K562 (cell line): ENCODE results near the gene ACSF3. TPM values are rescaled to one million over a fixed set of nuclear protein-coding genes. Genes with fewer than 3 reads are reported as not detected.
A peak's percentile ranks its signal among the peaks of the same experiment; 100 is the strongest.

ENCODE experiments used
- ATAC-seq: fragments of 200-7000 bp; cut with Tn5 transposase; 3 replicates; pipeline ENCODE4 v1.9.1; 2020; ENCODE audit warnings: moderate library complexity
- BruUV-seq: library from RNA; stranded (reverse); fragments of 400-500 nt; replicated peaks from 2 replicates; lab custom pipeline; 2021; lab: Mats Ljungman, UMichigan
- CTCF ChIA-PET: fragments of 300-600 bp; formaldehyde crosslinking; extraction: SDS; loops from one replicate; lab custom pipeline; 2021; ENCODE audit warnings: low intra/inter-chr PET ratio; lab: Yijun Ruan, JAX
- POLR2A ChIA-PET: fragments of 300-600, 350-650 bp; sonication (Branson Sonifier 250); formaldehyde crosslinking; extraction: SDS; loops from one replicate; lab custom pipeline; 2021; ENCODE audit warnings: antibody characterized with exemption, inconsistent platforms; lab: Yijun Ruan, JAX
- DNase-seq, 4 experiments: peaks; one replicate each; pipeline versions ENCODE4 v3.0.0 to v3.0.0-alpha.2; 2011 to 2018; ENCODE audit warnings: low spot score in 3 of 4, mixed read lengths in 3 of 4; ENCODE audit errors: extremely low read depth in 1 of 4
- FAIRE-seq: peaks from 2 replicates; lab custom pipeline; 2011; peaks lifted over from hg19 to GRCh38; lab: Jason Lieb, UNC
- H2AFZ ChIP-seq: 2 replicates; pipeline ENCODE4 v1.6.0; 2011; ENCODE audit warnings: low read depth, low read length, control low read depth, inconsistent platforms
- H3K27ac ChIP-seq: fragments of 200-600 bp; 3 replicates; pipeline ENCODE4 v1.8.0; 2011; ENCODE audit warnings: low read depth, mild to moderate bottlenecking, control low read depth, inconsistent platforms, low read length, moderate library complexity, mixed read lengths; ENCODE audit errors: extremely low read depth
- H3K27me3 ChIP-seq, 2 experiments: fragments of 300-600 bp in 1 of 2; 2 replicates in 1 of 2; 3 replicates in 1 of 2; pipeline versions ENCODE4 v1.6.0 to v1.8.0; 2011; ENCODE audit warnings: inconsistent platforms in 2 of 2, low read length in 2 of 2, mild to moderate bottlenecking in 1 of 2, mixed read lengths in 1 of 2, moderate library complexity in 1 of 2; ENCODE audit not compliant: control insufficient read depth in 2 of 2, insufficient read depth in 2 of 2
- H3K36me3 ChIP-seq: fragments of 300-600 bp; 3 replicates; pipeline ENCODE4 v1.8.0; 2011; ENCODE audit warnings: mild to moderate bottlenecking, low read length, inconsistent platforms; ENCODE audit not compliant: control insufficient read depth, insufficient read depth
- H3K4me1 ChIP-seq, 2 experiments: fragments of 200-600 bp in 1 of 2; replicated peaks in 1 of 2; 2 replicates in 1 of 2; 3 replicates in 1 of 2; pipeline versions ENCODE4 v1.5.1 to v1.8.0; 2011; ENCODE audit warnings: inconsistent platforms in 2 of 2, low read length in 2 of 2, mild to moderate bottlenecking in 1 of 2, mixed read lengths in 1 of 2, moderate library complexity in 1 of 2; ENCODE audit not compliant: control insufficient read depth in 2 of 2, insufficient read depth in 2 of 2
- H3K4me2 ChIP-seq: 2 replicates; pipeline ENCODE4 v1.6.1; 2011; ENCODE audit warnings: low read length, control low read depth, inconsistent platforms, mixed read lengths; ENCODE audit not compliant: insufficient read depth
- H3K4me3 ChIP-seq: fragments of 200-600 bp; sonication (generic), shearing (Covaris generic); 2 replicates; pipeline ENCODE4 v1.5.1; 2016; ENCODE audit warnings: control low read depth, inconsistent platforms
- H3K79me2 ChIP-seq: fragments of 200-600 bp; 3 replicates; pipeline ENCODE4 v1.8.0; 2011; ENCODE audit warnings: low read length, inconsistent platforms; ENCODE audit not compliant: control insufficient read depth, insufficient read depth
- H3K9ac ChIP-seq, 2 experiments: 2 replicates each; pipeline versions ENCODE4 v1.6.0 to v1.6.1; 2011; ENCODE audit warnings: low read depth in 2 of 2, low read length in 2 of 2, control low read depth in 1 of 2, inconsistent platforms in 1 of 2, mild to moderate bottlenecking in 1 of 2, mixed read lengths in 1 of 2; ENCODE audit not compliant: insufficient read depth in 1 of 2
- H3K9me1 ChIP-seq: one replicate; pipeline ENCODE4 v1.6.0; 2011; ENCODE audit warnings: inconsistent platforms, mild to moderate bottlenecking, low read length, moderate library complexity; ENCODE audit not compliant: control insufficient read depth, insufficient read depth
- H3K9me3 ChIP-seq: replicated peaks from 2 replicates; pipeline ENCODE4 v1.5.1; 2011; ENCODE audit warnings: low read depth, low read length, inconsistent platforms; ENCODE audit not compliant: control insufficient read depth, insufficient read depth
- H4K20me1 ChIP-seq: replicated peaks from 2 replicates; pipeline ENCODE4 v1.6.1; 2011; ENCODE audit warnings: low read length, inconsistent platforms, mixed read lengths; ENCODE audit not compliant: control insufficient read depth, insufficient read depth
- ARID3A ChIP-seq: IDR thresholded peaks from 2 replicates; pipeline ENCODE4 v1.6.1; 2012; ENCODE audit warnings: low read depth, low read length, improper control_type of control experiment, borderline replicate concordance
- MAFG ChIP-seq: fragments of 450-650 bp; conservative IDR thresholded peaks from 2 replicates; pipeline ENCODE4 v1.6.1; 2016; ENCODE audit warnings: missing genetic modification characterization, missing compliant biosample characterization
- MBD1 ChIP-seq: fragments of 250-450 bp; sonication (Bioruptor Pico); IDR thresholded peaks from 2 replicates; pipeline ENCODE4 v1.8.0; 2022; ENCODE audit warnings: inconsistent platforms
- NR3C1 ChIP-seq: sonication (generic); formaldehyde crosslinking; IDR thresholded peaks from 2 replicates; pipeline ENCODE4 v1.8.1; 2022; ENCODE audit warnings: missing genetic modification reagents
- PKNOX1 ChIP-seq: fragments of 450-650 bp; IDR thresholded peaks from 2 replicates; pipeline ENCODE4 v1.6.1; 2016
- POLR2H ChIP-seq: IDR thresholded peaks from 2 replicates; pipeline ENCODE4 v1.6.1; 2016; ENCODE audit warnings: missing genetic modification characterization, low read depth, mild to moderate bottlenecking, control low read depth, missing compliant biosample characterization, moderate library complexity
- TCFL5 ChIP-seq: fragments of 250-450 bp; sonication (Bioruptor Pico); conservative IDR thresholded peaks from 2 replicates; pipeline ENCODE4 v1.6.1; 2021; ENCODE audit warnings: mild to moderate bottlenecking, moderate library complexity, matching md5 sums
- ZBTB11 ChIP-seq, 3 experiments: fragments of 200-800 bp in 1 of 3; fragments of 250-450 bp in 1 of 3; fragments of 450-650 bp in 1 of 3; sonication (Bioruptor Pico) in 1 of 3; sonication (Bioruptor generic) in 1 of 3; formaldehyde crosslinking in 1 of 3; IDR thresholded peaks; 2 replicates each; pipeline versions ENCODE4 v1.6.1 to v1.8.0; 2016 to 2022; ENCODE audit warnings: mild to moderate bottlenecking in 2 of 3, missing genetic modification characterization in 2 of 3, missing compliant biosample characterization in 1 of 3, moderate library complexity in 1 of 3
- WGBS: fragments of 100-300 bp; shearing (Covaris generic); methylation state at CpG from one replicate; pipeline ENCODE4 v1.1.6; 2016; ENCODE audit warnings: low coverage, mixed read lengths; ENCODE audit not compliant: insufficient coverage; ENCODE audit errors: missing lambda C conversion rate; 5-methylcytosine and 5-hydroxymethylcytosine counted together
- in situ Hi-C: fragments of 300-500 bp; cut with MboI; formaldehyde crosslinking; loops from 4 replicates; pipeline ENCODE4 v1.15.0; 2018; ENCODE audit warnings: inconsistent platforms, mixed read lengths
- intact Hi-C: fragments of 100-400 bp; cut with micrococcal nuclease; formaldehyde crosslinking; loops from 2 replicates; pipeline ENCODE4 v1.14.2; 2022
- polyA plus RNA-seq, 8 experiments: library from polyadenylated mRNA; depleted of rRNA in 4 of 8; stranded (reverse) in 5 of 8; unstranded in 3 of 8; fragments of >200 nt; fragmentation: Nextera tagmentation in 2 of 8; fragmentation: Illumina TruSeq in 1 of 8; extraction: Ambion mirVana in 2 of 8; extraction: Trizol in 1 of 8; gene quantifications; 2 replicates each; pipeline versions ENCODE4 v1.2.1 to v1.2.3, GENCODE V29; 2011 to 2014; ENCODE audit warnings: inconsistent platforms in 1 of 8, missing spikeins in 1 of 8
- total RNA-seq, 7 experiments: library from RNA; depleted of rRNA in 6 of 7; stranded (reverse); fragments of >200 nt in 6 of 7; fragmentation: Illumina TruSeq in 2 of 7; extraction: Trizol in 2 of 7; gene quantifications; 2 replicates each; pipeline versions ENCODE4 v1.2.1 to v1.2.3, GENCODE V29; 2011 to 2021; ENCODE audit warnings: low replicate concordance in 1 of 7

ACSF3 gene
- total and polyA plus RNA-seq, 9 of the 15 experiments (the other 6 are each of a cell fraction or from before 2014, with no cell fraction given): 0.77 to 32.8 (median 14.7) TPM

- TF ChIP-seq PKNOX1 (peak; percentile 32; the same call in 1 of the 2 replicates), ARID3A (no peak)
- TF ChIP-seq, all 486 proteins: peak for 2
Measured at GRCh38 chr16:89144681-89145080, 51.0 kb downstream of the ACSF3 start (continued).

GRCh38 chr16:89145406-89146161 is 51.9 kb downstream of the ACSF3 start:
- peaks cover 57% of the 10 kb centered on the region; the same call in 2 of the 3 replicates for H3K36me3 ChIP-seq
- H3K4me2 ChIP-seq: no peak overlapping the region
- H3K4me1 ChIP-seq: peaks cover 0 to 14% of the 10 kb centered on the region in 2 experiments; a peak in 2 of 5 replicates
- H3K9me1 ChIP-seq: no peaks in the 10 kb centered on the region
- H3K9me3 ChIP-seq: peaks cover 5% of the 10 kb centered on the region
- H3K27ac ChIP-seq: no peak overlapping the region
- intact Hi-C loops (no loop called here), in situ Hi-C loops (no loop called here)
- no peak overlapping the region for H3K4me3 ChIP-seq
- no peak overlapping the region for H2AFZ ChIP-seq
- ChIA-PET POLR2A (no interaction called here), CTCF (no interaction called here)
- no peaks in the 10 kb centered on the region for H3K79me2 ChIP-seq
- no peaks in the 10 kb centered on the region for H4K20me1 ChIP-seq
- no TSS peak for BruUV-seq
- peak overlapping the region in 1 of 2 experiments; percentile 13; a peak in 1 of 4 replicates for H3K9ac ChIP-seq
- 96% methylated on average over 21 of the region's 25 CpGs for WGBS
- DNase-seq: no peak
- FAIRE-seq: no peak
- ATAC-seq: no peak
- H3K27me3 ChIP-seq: no peaks in the 10 kb centered on the region
- TF ChIP-seq NR3C1 (CRISPR knock-in tag) (no peak), TCFL5 (CRISPR knock-in tag) (no peak), MAFG (no peak), MBD1 (CRISPR knock-in tag) (no peak), ZBTB11 (CRISPR knock-in tag; IDR thresholded peaks at IDR 0.05) (no peak; a peak in 1 of 6 replicates), POLR2H (no peak)
